H1 (cell line): Measurements from ENCODE around the gene UBAP1.

Experiments used
- CHD2 ChIP-seq: IDR thresholded peaks from 2 replicates; pipeline ENCODE4 v1.6.1; 2012; ENCODE audit warnings: low read length, improper control_type of control experiment
- CTCF ChIP-seq, 3 experiments: IDR thresholded peaks; 1 replicate in 2 of 3; 2 replicates in 1 of 3; pipeline versions ENCODE4 v1.5.1 to v1.6.1; 2011; ENCODE audit warnings: low read length in 3 of 3, mild to moderate bottlenecking in 3 of 3, inconsistent platforms in 2 of 3, low read depth in 1 of 3, moderate library complexity in 1 of 3; ENCODE audit not compliant: insufficient read depth in 1 of 3; ENCODE audit errors: control extremely low read depth in 1 of 3
- POLR2A ChIP-seq, 2 experiments: IDR thresholded peaks; 1 replicate in 1 of 2; 2 replicates in 1 of 2; pipeline ENCODE4 v1.6.1; 2011; ENCODE audit warnings: low read depth in 2 of 2, low read length in 2 of 2, mild to moderate bottlenecking in 2 of 2; ENCODE audit errors: control extremely low read depth in 1 of 2
- POU5F1 ChIP-seq: IDR thresholded peaks from 2 replicates; pipeline ENCODE4 v1.6.1; 2011; ENCODE audit warnings: low read depth, mild to moderate bottlenecking, low read length, moderate library complexity
- SUZ12 ChIP-seq: fragments of 200-600 bp; sonication (generic); IDR thresholded peaks from 2 replicates; pipeline ENCODE4 v1.6.1; 2012; ENCODE audit warnings: mild to moderate bottlenecking, inconsistent platforms, low read length, moderate library complexity, mixed read lengths
- TAF7 ChIP-seq: optimal IDR thresholded peaks from 2 replicates; pipeline ENCODE3; 2011; ENCODE audit warnings: low read depth, mild to moderate bottlenecking, inconsistent platforms, low read length, moderate library complexity, borderline replicate concordance
- TCF12 ChIP-seq: IDR thresholded peaks from 2 replicates; pipeline ENCODE4 v1.6.1; 2011; ENCODE audit warnings: low read depth, mild to moderate bottlenecking, low read length
- USF2 ChIP-seq: IDR thresholded peaks from 2 replicates; pipeline ENCODE4 v1.6.1; 2011; ENCODE audit warnings: low read length, improper control_type of control experiment

GRCh38 chr9:34143116-34143515, 35.7 kb upstream of the UBAP1 start:
- TF ChIP-seq CTCF (IDR thresholded peaks at IDR 0.05; ENCODE audit: control extremely low read depth in 1 of 3, insufficient read depth in 1 of 3, low read depth in 1 of 3, low read length in 3 of 3) (no peak), CHD2 (no peak), POU5F1 (no peak), TAF7 (no peak), TCF12 (no peak), SUZ12 (no peak), USF2 (no peak), POLR2A (IDR thresholded peaks at IDR 0.05; ENCODE audit: control extremely low read depth in 1 of 2, low read depth in 2 of 2, low read length in 2 of 2) (no peak)
